Measurements from ENCODE around the gene ALKBH1.

DNA sequence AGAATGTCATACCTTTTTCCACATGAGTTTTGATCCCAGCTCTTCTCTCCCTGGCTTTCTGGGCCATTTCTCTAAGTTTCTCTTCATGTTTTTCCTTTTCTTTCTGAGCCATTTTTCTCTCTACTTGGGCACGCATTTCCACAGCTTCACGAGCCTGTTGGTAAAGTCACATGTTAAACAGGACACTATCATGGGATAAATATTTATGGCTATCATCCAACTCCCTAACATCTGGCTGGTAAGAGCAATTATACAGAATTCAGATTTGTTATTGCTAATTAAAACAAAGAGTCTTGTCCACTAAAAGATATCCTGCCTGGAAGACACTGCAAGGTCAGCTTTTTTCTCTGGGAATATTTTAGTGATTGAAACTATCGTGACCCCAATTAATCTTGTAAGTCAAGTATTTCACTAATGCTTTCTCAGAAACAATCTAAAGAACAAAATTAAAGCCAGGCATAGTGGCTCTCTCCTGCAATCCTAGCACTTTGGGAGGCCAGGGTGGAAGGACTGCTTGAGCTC is 23.2 kb upstream of the ALKBH1 start:
- TF ChIP-seq, protein P1, sequence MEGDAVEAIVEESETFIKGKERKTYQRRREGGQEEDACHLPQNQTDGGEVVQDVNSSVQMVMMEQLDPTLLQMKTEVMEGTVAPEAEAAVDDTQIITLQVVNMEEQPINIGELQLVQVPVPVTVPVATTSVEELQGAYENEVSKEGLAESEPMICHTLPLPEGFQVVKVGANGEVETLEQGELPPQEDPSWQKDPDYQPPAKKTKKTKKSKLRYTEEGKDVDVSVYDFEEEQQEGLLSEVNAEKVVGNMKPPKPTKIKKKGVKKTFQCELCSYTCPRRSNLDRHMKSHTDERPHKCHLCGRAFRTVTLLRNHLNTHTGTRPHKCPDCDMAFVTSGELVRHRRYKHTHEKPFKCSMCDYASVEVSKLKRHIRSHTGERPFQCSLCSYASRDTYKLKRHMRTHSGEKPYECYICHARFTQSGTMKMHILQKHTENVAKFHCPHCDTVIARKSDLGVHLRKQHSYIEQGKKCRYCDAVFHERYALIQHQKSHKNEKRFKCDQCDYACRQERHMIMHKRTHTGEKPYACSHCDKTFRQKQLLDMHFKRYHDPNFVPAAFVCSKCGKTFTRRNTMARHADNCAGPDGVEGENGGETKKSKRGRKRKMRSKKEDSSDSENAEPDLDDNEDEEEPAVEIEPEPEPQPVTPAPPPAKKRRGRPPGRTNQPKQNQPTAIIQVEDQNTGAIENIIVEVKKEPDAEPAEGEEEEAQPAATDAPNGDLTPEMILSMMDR (conservative IDR thresholded peaks at IDR 0.05 in 1 of 2, IDR thresholded peaks at IDR 0.05 in 1 of 2; ENCODE audit: low read depth in 1 of 2, low read length in 2 of 2) = no peak
- TF ChIP-seq EZH2 (IDR thresholded peaks at IDR 0.05; ENCODE audit: low read length, missing control alignments) = no peak
